MM.1S (cell line): ENCODE measurements around the gene VKORC1.

Experiments used
- CTCF ChIP-seq: fragments of 300-600 bp; sonication (generic); IDR thresholded peaks from 2 replicates; pipeline ENCODE4 v1.5.1; 2016; ENCODE audit warnings: antibody characterized with exemption, low read length, mixed read lengths
- EZH2 ChIP-seq: fragments of 300-600 bp; sonication (generic); optimal IDR thresholded peaks from 2 replicates; pipeline ENCODE3; 2017; ENCODE audit warnings: low read depth, mild to moderate bottlenecking, antibody characterized with exemption, low read length, mixed read lengths
- EZH2phosphoT487 ChIP-seq: fragments of 300-600 bp; sonication (generic); IDR thresholded peaks from 2 replicates; pipeline ENCODE4 v1.6.1; 2018; ENCODE audit warnings: antibody characterized with exemption, low read length

GRCh38 chr16:31087481-31087880 lies 7.1 kb downstream of the VKORC1 start:
- no peak for TF ChIP-seq CTCF
- no peak for TF ChIP-seq EZH2
- TF ChIP-seq EZH2phosphoT487 = no peak
